ENCODE data around the gene EEF2KMT.
"Not testable (repeated sequence)": the region's sequence is repeated elsewhere in the genome, so short reads cannot be mapped to it uniquely, and the experiment has no call there.

GRCh38 chr16:5103296-5104032, 5.9 kb upstream of the EEF2KMT start:
- TF ChIP-seq CTCF (conservative IDR thresholded peaks at IDR 0.05; ENCODE audit: low read depth, low read length); EZH2 (IDR thresholded peaks at IDR 0.05; ENCODE audit: low read length, unreplicated experiment): not testable (repeated sequence)
